Gastrocnemius medialis (tissue), 4 donors: Measurements from ENCODE around the gene ACBD5. TPM values are rescaled to one million over a fixed set of nuclear protein-coding genes. Genes with fewer than 3 reads are reported as not detected.
"Not testable (repeated sequence)": the region's sequence is repeated elsewhere in the genome, so short reads cannot be mapped to it uniquely, and the experiment has no call there.

ENCODE experiments used
- ATAC-seq, 2 donors: fragments of 150-250 bp; one replicate each; pipeline ENCODE4 v1.9.1; 2016
- DNase-seq, 2 donors: peaks; one replicate each; pipeline ENCODE4 v3.0.0-alpha.2; 2019
- H3K27ac ChIP-seq, 4 donors: fragments of 200-600 bp; sonication (generic); 1 replicate in 1 of 4; 2 replicates in 3 of 4; pipeline ENCODE4 v1.5.1; 2016 to 2018; ENCODE audit warnings: mild to moderate bottlenecking in 2 of 4, moderate library complexity in 1 of 4
- H3K27me3 ChIP-seq, 3 donors: fragments of 200-600 bp; sonication (generic) in 2 of 3; 1 replicate in 1 of 3; 2 replicates in 2 of 3; pipeline versions ENCODE4 v1.5.1 to v1.6.0; 2016 to 2019; ENCODE audit warnings: mild to moderate bottlenecking in 1 of 3, moderate library complexity in 1 of 3
- H3K36me3 ChIP-seq, 2 donors: fragments of 200-600 bp; sonication (generic) in 1 of 2; one replicate each; pipeline ENCODE4 v1.5.1; 2017 to 2018
- H3K4me1 ChIP-seq, 2 donors: fragments of 200-600 bp; sonication (generic) in 1 of 2; one replicate each; pipeline ENCODE4 v1.5.1; 2016 to 2017; ENCODE audit warnings: mild to moderate bottlenecking in 2 of 2
- H3K4me3 ChIP-seq, 4 donors: fragments of 200-600 bp; sonication (generic) in 3 of 4; 1 replicate in 1 of 4; 2 replicates in 3 of 4; pipeline ENCODE4 v1.5.1; 2016 to 2019; ENCODE audit warnings: mild to moderate bottlenecking in 2 of 4
- H3K9me3 ChIP-seq, 3 donors: fragments of 200-600 bp; sonication (generic) in 2 of 3; 1 replicate in 1 of 3; 2 replicates in 2 of 3; pipeline ENCODE4 v1.5.1; 2016 to 2019
- CTCF ChIP-seq, 5 experiments: fragments of 450-650 bp in 3 of 5; fragments of 200-600 bp in 2 of 5; sonication (generic) in 2 of 5; IDR thresholded peaks in 4 of 5; conservative IDR thresholded peaks in 1 of 5; 1 replicate in 4 of 5; 2 replicates in 1 of 5; pipeline ENCODE4 v1.5.1; 2016 to 2019; ENCODE audit warnings: antibody characterized with exemption in 5 of 5, mild to moderate bottlenecking in 3 of 5, moderate library complexity in 3 of 5
- POLR2A ChIP-seq, 2 donors: fragments of 450-650 bp; IDR thresholded peaks; one replicate each; pipeline ENCODE4 v1.6.1; 2017; ENCODE audit warnings: antibody characterized with exemption in 2 of 2, mild to moderate bottlenecking in 2 of 2, moderate library complexity in 2 of 2
- in situ Hi-C, 4 donors: fragments of 200-750 bp; cut with MboI; loops; one replicate each; pipeline versions ENCODE4 v1.15.0 to v1.8.0; 2017; ENCODE audit warnings: low sequenced_read_pairs in 4 of 4
- intact Hi-C: fragments of 100-400 bp; cut with DNase I; formaldehyde crosslinking; loops from one replicate; pipeline ENCODE4 v1.15.1; 2023; ENCODE audit warnings: low total_unique reads
- total RNA-seq, 4 donors: library from RNA; depleted of rRNA; stranded (reverse); fragments of >200 nt; gene quantifications; one replicate each; pipeline versions ENCODE4 v1.1.0 to v1.2.3, GENCODE V29; 2016

ACBD5 gene
- 10 to 100 TPM; 24.0 to 37.4 (median 34.3) TPM for total RNA-seq

- Histone ChIP-seq H3K27me3 (no peaks in the 10 kb centered on the region), H3K4me1 (peaks cover 12 to 13% of the 10 kb centered on the region in 2 donors), H3K27ac (peak within 1 kb of the TSS; percentile 95 to 98 (median 98)), H3K9me3 (no peaks in the 10 kb centered on the region), H3K36me3 (peaks cover 0 to 12% of the 10 kb centered on the region in 2 donors), H3K4me3 (peak within 1 kb of the TSS; percentile 62 to 98 (median 83))
- in situ Hi-C loops (loop anchor here in 3 of 4 donors (10.0 to 25.0 kb wide), 4 partner anchors 86 to 378 kb away; partner anchors contain the start of genes RAB18 (in 2 of the 3), ABI1 (in 1 of the 3), MASTL (in 1 of the 3) and YME1L1 (in 1 of the 3)), intact Hi-C loops (loop anchor here (1.0 to 5.0 kb wide), 3 partner anchors 86 to 1292 kb away; partner anchors contain the start of genes ABI1, WAC and YME1L1)
- peak; percentile 66 to 70 for ATAC-seq
- DNase-seq = peak; percentile 90 to 93
- TF ChIP-seq CTCF (IDR thresholded peaks at IDR 0.05 in 4 of 5, conservative IDR thresholded peaks at IDR 0.05 in 1 of 5) (peak in 1 of 5 experiments; percentile 24), POLR2A (IDR thresholded peaks at IDR 0.05) (peak; percentile 62 to 75)
Observed at GRCh38 chr10:27240212-27241009, at the start of gene ACBD5. Gene ACBD5, minus strand, starts transcription at chr10:27240797. Its CDS starts 109 bp downstream, at chr10:27240688.

GRCh38 chr10:27285093-27285492 is 44.5 kb upstream of the ACBD5 start:
- peak in 2 of 5 experiments; percentile 21 to 29 for TF ChIP-seq CTCF (IDR thresholded peaks at IDR 0.05 in 4 of 5, conservative IDR thresholded peaks at IDR 0.05 in 1 of 5)
- no peak for TF ChIP-seq POLR2A (IDR thresholded peaks at IDR 0.05)
- Histone ChIP-seq H3K27me3 (no peaks in the 10 kb centered on the region), H3K9me3 (no peaks in the 10 kb centered on the region), H3K36me3 (no peaks in the 10 kb centered on the region), H3K4me3 (no peak overlapping the region), H3K27ac (no peak overlapping the region), H3K4me1 (no peaks in the 10 kb centered on the region)
- in situ Hi-C loops (no loop called here), intact Hi-C loops (no loop called here)
- ATAC-seq (no peak), DNase-seq (no peak)

GRCh38 chr10:27276581-27276980 is 36.0 kb upstream of the ACBD5 start:
- H3K27me3 ChIP-seq = no peaks in the 10 kb centered on the region
- in situ Hi-C loops (no loop called here), intact Hi-C loops (no loop called here)
- no peaks in the 10 kb centered on the region for H3K9me3 ChIP-seq
- no peak for ATAC-seq
- TF ChIP-seq CTCF (IDR thresholded peaks at IDR 0.05 in 4 of 5, conservative IDR thresholded peaks at IDR 0.05 in 1 of 5) = no peak
- TF ChIP-seq POLR2A (IDR thresholded peaks at IDR 0.05) = no peak
- no peaks in the 10 kb centered on the region for H3K4me1 ChIP-seq
- H3K36me3 ChIP-seq = no peaks in the 10 kb centered on the region
- H3K27ac ChIP-seq = no peak overlapping the region
- no peak overlapping the region for H3K4me3 ChIP-seq
- no peak for DNase-seq

- H3K36me3 ChIP-seq, H3K9me3 ChIP-seq, in situ Hi-C loops, H3K27ac ChIP-seq, DNase-seq, H3K4me3 ChIP-seq, H3K4me1 ChIP-seq, intact Hi-C loops, ATAC-seq: not testable (repeated sequence)
- peaks cover 0 to 22% (median 0%) of the 10 kb centered on the region in 3 donors for H3K27me3 ChIP-seq
Observed at GRCh38 chr10:27266025-27266424, 25.4 kb upstream of the ACBD5 start.

GRCh38 chr10:27262788-27263187 is 22.2 kb upstream of the ACBD5 start:
- H3K9me3 ChIP-seq, intact Hi-C loops, in situ Hi-C loops, DNase-seq, H3K4me1 ChIP-seq, ATAC-seq, H3K4me3 ChIP-seq, H3K36me3 ChIP-seq: not testable (repeated sequence)
- H3K27me3 ChIP-seq = peaks cover 24 to 52% (median 29%) of the 10 kb centered on the region in 3 donors
- peak overlapping the region in 1 of 4 donors; percentile 1 for H3K27ac ChIP-seq
